C4-2B (cell line): ENCODE results near the gene SATB1.

Experiments used
- ZFX ChIP-seq: fragments of 450-650 bp; IDR thresholded peaks from 2 replicates; pipeline ENCODE4 v1.6.1; 2017
- TF ChIP-seq, protein P1 (sequence below): fragments of 450-650 bp; conservative IDR thresholded peaks from 2 replicates; pipeline ENCODE4 v1.5.1; 2017; ENCODE audit warnings: mild to moderate bottlenecking

DNA sequence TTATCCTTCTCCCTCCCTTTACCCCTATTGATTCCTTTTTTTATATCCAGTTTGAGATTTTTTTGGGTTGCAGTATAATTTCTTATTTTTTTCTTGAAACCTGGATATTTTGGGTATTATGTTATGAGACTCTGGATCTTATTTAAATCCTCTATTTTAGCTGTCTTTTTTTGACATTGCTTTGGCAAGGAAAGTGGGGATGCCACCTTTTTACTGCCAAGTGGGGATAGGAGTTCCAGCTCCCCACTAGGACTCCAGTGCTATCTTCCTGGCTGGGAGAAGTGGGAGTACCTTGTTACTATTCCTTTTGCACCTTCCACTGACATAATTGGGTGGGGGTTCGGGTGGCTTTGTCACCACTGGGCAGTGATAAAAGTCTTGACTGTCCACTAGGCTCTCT lies 87.9 kb downstream of the SATB1 start:
- TF ChIP-seq, protein P1, sequence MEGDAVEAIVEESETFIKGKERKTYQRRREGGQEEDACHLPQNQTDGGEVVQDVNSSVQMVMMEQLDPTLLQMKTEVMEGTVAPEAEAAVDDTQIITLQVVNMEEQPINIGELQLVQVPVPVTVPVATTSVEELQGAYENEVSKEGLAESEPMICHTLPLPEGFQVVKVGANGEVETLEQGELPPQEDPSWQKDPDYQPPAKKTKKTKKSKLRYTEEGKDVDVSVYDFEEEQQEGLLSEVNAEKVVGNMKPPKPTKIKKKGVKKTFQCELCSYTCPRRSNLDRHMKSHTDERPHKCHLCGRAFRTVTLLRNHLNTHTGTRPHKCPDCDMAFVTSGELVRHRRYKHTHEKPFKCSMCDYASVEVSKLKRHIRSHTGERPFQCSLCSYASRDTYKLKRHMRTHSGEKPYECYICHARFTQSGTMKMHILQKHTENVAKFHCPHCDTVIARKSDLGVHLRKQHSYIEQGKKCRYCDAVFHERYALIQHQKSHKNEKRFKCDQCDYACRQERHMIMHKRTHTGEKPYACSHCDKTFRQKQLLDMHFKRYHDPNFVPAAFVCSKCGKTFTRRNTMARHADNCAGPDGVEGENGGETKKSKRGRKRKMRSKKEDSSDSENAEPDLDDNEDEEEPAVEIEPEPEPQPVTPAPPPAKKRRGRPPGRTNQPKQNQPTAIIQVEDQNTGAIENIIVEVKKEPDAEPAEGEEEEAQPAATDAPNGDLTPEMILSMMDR = no peak
- TF ChIP-seq ZFX = no peak
